ENCODE data around the gene GRK1. TPM values are rescaled to one million over a fixed set of nuclear protein-coding genes. Genes with fewer than 3 reads are reported as not detected.

The GRK1 gene
- total RNA-seq, 1 donor from 2014 or later = 0.34 TPM

GRCh38 chr13:113671066-113672001, 4.3 kb downstream of the GRK1 start:
- Mint-ChIP-seq H3K27me3 (ENCODE audit: low read depth) (no peaks in the 10 kb centered on the region), H3K4me3 (no peak overlapping the region), H3K27ac (no peak overlapping the region), H3K4me1 (no peaks in the 10 kb centered on the region), H3K36me3 (no peaks in the 10 kb centered on the region), H3K9me3 (no peaks in the 10 kb centered on the region)
- no peak for TF ChIP-seq CTCF (IDR thresholded peaks at IDR 0.05; ENCODE audit: unreplicated experiment)
- peak; percentile 14 to 35 for DNase-seq (ENCODE audit: low spot score in 2 of 2, unreplicated experiment in 2 of 2)

- peak in 1 of 2 experiments; percentile 7 for DNase-seq (ENCODE audit: low spot score in 2 of 2, unreplicated experiment in 2 of 2)
- Mint-ChIP-seq H3K9me3 (no peaks in the 10 kb centered on the region), H3K36me3 (no peaks in the 10 kb centered on the region), H3K27ac (no peak overlapping the region), H3K4me3 (no peak overlapping the region), H3K4me1 (no peaks in the 10 kb centered on the region), H3K27me3 (ENCODE audit: low read depth) (no peaks in the 10 kb centered on the region)
- TF ChIP-seq CTCF (IDR thresholded peaks at IDR 0.05; ENCODE audit: unreplicated experiment) = no peak
These were observed 5.1 kb downstream of the GRK1 start for GRCh38 chr13:113672002-113672651.

- peaks cover 3% of the 10 kb centered on the region for H3K4me1 Mint-ChIP-seq
These were observed 55.9 kb downstream of the GRK1 start for GRCh38 chr13:113722921-113723320.

GRCh38 chr13:113723410-113724015, 56.5 kb downstream of the GRK1 start:
- no peak overlapping the region for H3K4me3 Mint-ChIP-seq
- H3K27ac Mint-ChIP-seq = no peak overlapping the region
- no peak for DNase-seq (ENCODE audit: low spot score in 2 of 2, unreplicated experiment in 2 of 2)

More at GRCh38 chr13:113722921-113723320, 55.9 kb downstream of the GRK1 start:
- H3K36me3 Mint-ChIP-seq = no peaks in the 10 kb centered on the region
- H3K27ac Mint-ChIP-seq = no peak overlapping the region
- no peaks in the 10 kb centered on the region for H3K27me3 Mint-ChIP-seq (ENCODE audit: low read depth)
- DNase-seq (ENCODE audit: low spot score in 2 of 2, unreplicated experiment in 2 of 2) = peak in 1 of 2 experiments; percentile 8
- no peak for TF ChIP-seq CTCF (IDR thresholded peaks at IDR 0.05; ENCODE audit: unreplicated experiment)
- no peaks in the 10 kb centered on the region for H3K9me3 Mint-ChIP-seq
- no peak overlapping the region for H3K4me3 Mint-ChIP-seq

More at GRCh38 chr13:113723410-113724015, 56.5 kb downstream of the GRK1 start:
- no peaks in the 10 kb centered on the region for H3K27me3 Mint-ChIP-seq (ENCODE audit: low read depth)
- H3K9me3 Mint-ChIP-seq = no peaks in the 10 kb centered on the region
- no peaks in the 10 kb centered on the region for H3K36me3 Mint-ChIP-seq
- no peak for TF ChIP-seq CTCF (IDR thresholded peaks at IDR 0.05; ENCODE audit: unreplicated experiment)
- H3K4me1 Mint-ChIP-seq = peaks cover 3% of the 10 kb centered on the region
